HEK293 (cell line): ENCODE measurements around the gene PSMD2.

Experiments
- HOXD13 ChIP-seq: sonication (generic); formaldehyde crosslinking; IDR thresholded peaks from 2 replicates; pipeline ENCODE4 v1.8.0; 2022; ENCODE audit warnings: missing genetic modification reagents, borderline replicate concordance
- KLF1 ChIP-seq: fragments of 450-650 bp; formaldehyde crosslinking; IDR thresholded peaks from 2 replicates; pipeline ENCODE4 v1.5.1; 2016; ENCODE audit warnings: missing biosample characterization, missing genetic modification characterization
- MYNN ChIP-seq: fragments of 450-650 bp; formaldehyde crosslinking; IDR thresholded peaks from 2 replicates; pipeline ENCODE4 v1.5.1; 2016; ENCODE audit warnings: missing biosample characterization, missing genetic modification characterization, borderline replicate concordance
- RBAK ChIP-seq: fragments of 450-650 bp; formaldehyde crosslinking; IDR thresholded peaks from 2 replicates; pipeline ENCODE4 v1.5.1; 2016; ENCODE audit warnings: missing biosample characterization, missing genetic modification characterization
- ZBTB1 ChIP-seq: fragments of 450-650 bp; formaldehyde crosslinking; IDR thresholded peaks from 2 replicates; pipeline ENCODE4 v1.5.1; 2016; ENCODE audit warnings: missing biosample characterization, missing genetic modification characterization
- ZBTB21 ChIP-seq: fragments of 450-650 bp; formaldehyde crosslinking; IDR thresholded peaks from 2 replicates; pipeline ENCODE4 v1.5.1; 2017; ENCODE audit warnings: missing biosample characterization, missing genetic modification characterization
- ZBTB48 ChIP-seq: fragments of 450-650 bp; formaldehyde crosslinking; IDR thresholded peaks from 2 replicates; pipeline ENCODE4 v1.5.1; 2016; ENCODE audit warnings: missing biosample characterization, missing genetic modification characterization
- ZBTB7A ChIP-seq: fragments of 450-650 bp; formaldehyde crosslinking; IDR thresholded peaks from 2 replicates; pipeline ENCODE4 v1.5.1; 2016; ENCODE audit warnings: low read depth, missing biosample characterization, missing genetic modification characterization
- ZEB2 ChIP-seq: fragments of 450-650 bp; formaldehyde crosslinking; IDR thresholded peaks from 2 replicates; pipeline ENCODE4 v1.5.1; 2016; ENCODE audit warnings: missing biosample characterization, missing genetic modification characterization
- ZFP69B ChIP-seq: fragments of 450-650 bp; formaldehyde crosslinking; IDR thresholded peaks from 2 replicates; pipeline ENCODE4 v1.5.1; 2016; ENCODE audit warnings: missing biosample characterization, missing genetic modification characterization
- ZIC2 ChIP-seq: fragments of 450-650 bp; formaldehyde crosslinking; IDR thresholded peaks from 2 replicates; pipeline ENCODE4 v1.5.1; 2016; ENCODE audit warnings: missing biosample characterization, missing genetic modification characterization
- ZNF114 ChIP-seq: fragments of 450-650 bp; formaldehyde crosslinking; IDR thresholded peaks from 2 replicates; pipeline ENCODE4 v1.5.0; 2017; ENCODE audit warnings: missing biosample characterization, missing genetic modification characterization
- ZNF211 ChIP-seq: fragments of 450-650 bp; formaldehyde crosslinking; IDR thresholded peaks from 2 replicates; pipeline ENCODE4 v1.5.1; 2016; ENCODE audit warnings: low read depth, missing biosample characterization, missing genetic modification characterization
- ZNF214 ChIP-seq: fragments of 450-650 bp; formaldehyde crosslinking; IDR thresholded peaks from 2 replicates; pipeline ENCODE4 v1.5.1; 2017; ENCODE audit warnings: missing biosample characterization, mild to moderate bottlenecking, missing genetic modification characterization, borderline replicate concordance
- ZNF23 ChIP-seq: fragments of 450-650 bp; formaldehyde crosslinking; IDR thresholded peaks from 2 replicates; pipeline ENCODE4 v1.5.1; 2016; ENCODE audit warnings: missing biosample characterization, missing genetic modification characterization, borderline replicate concordance
- ZNF274 ChIP-seq, 2 experiments: fragments of 200-500 bp in 1 of 2; fragments of 450-650 bp in 1 of 2; sonication (Bioruptor generic) in 1 of 2; formaldehyde crosslinking in 1 of 2; IDR thresholded peaks; 2 replicates each; pipeline versions ENCODE4 v1.5.1 to v1.6.1; 2014 to 2016; ENCODE audit warnings: borderline replicate concordance in 1 of 2, inconsistent platforms in 1 of 2, low read length in 1 of 2, missing biosample characterization in 1 of 2, missing genetic modification characterization in 1 of 2
- ZNF529 ChIP-seq: fragments of 450-650 bp; formaldehyde crosslinking; IDR thresholded peaks from 2 replicates; pipeline ENCODE4 v1.5.1; 2017; ENCODE audit warnings: missing genetic modification characterization, missing biosample characterization; ENCODE audit not compliant: insufficient replicate concordance
- ZNF544 ChIP-seq: fragments of 450-650 bp; formaldehyde crosslinking; IDR thresholded peaks from 2 replicates; pipeline ENCODE4 v1.5.0; 2017; ENCODE audit warnings: missing biosample characterization, missing genetic modification characterization
- ZNF555 ChIP-seq: fragments of 450-650 bp; formaldehyde crosslinking; conservative IDR thresholded peaks from 2 replicates; pipeline ENCODE4 v1.5.1; 2017; ENCODE audit warnings: missing biosample characterization, mild to moderate bottlenecking, missing genetic modification characterization, inconsistent platforms
- ZNF560 ChIP-seq: fragments of 450-650 bp; formaldehyde crosslinking; IDR thresholded peaks from 2 replicates; pipeline ENCODE4 v1.5.1; 2017; ENCODE audit warnings: missing biosample characterization, missing genetic modification characterization, borderline replicate concordance
- ZNF585B ChIP-seq: fragments of 450-650 bp; formaldehyde crosslinking; IDR thresholded peaks from 2 replicates; pipeline ENCODE4 v1.5.1; 2016; ENCODE audit warnings: missing biosample characterization, missing genetic modification characterization
- ZNF621 ChIP-seq: fragments of 450-650 bp; formaldehyde crosslinking; IDR thresholded peaks from 2 replicates; pipeline ENCODE4 v1.5.1; 2017; ENCODE audit warnings: missing biosample characterization, missing genetic modification characterization
- ZNF660 ChIP-seq: fragments of 450-650 bp; IDR thresholded peaks from 2 replicates; pipeline ENCODE4 v1.5.1; 2018; ENCODE audit warnings: missing biosample characterization, mild to moderate bottlenecking, missing genetic modification characterization
- ZNF677 ChIP-seq: fragments of 450-650 bp; IDR thresholded peaks from 2 replicates; pipeline ENCODE4 v1.5.0; 2018; ENCODE audit warnings: missing biosample characterization, mild to moderate bottlenecking, missing genetic modification characterization, moderate library complexity
- ZNF776 ChIP-seq: fragments of 450-650 bp; formaldehyde crosslinking; IDR thresholded peaks from 2 replicates; pipeline ENCODE4 v1.5.0; 2017; ENCODE audit warnings: missing biosample characterization, missing genetic modification characterization, borderline replicate concordance
- ZNF777 ChIP-seq: fragments of 450-650 bp; formaldehyde crosslinking; IDR thresholded peaks from 2 replicates; pipeline ENCODE4 v1.5.1; 2017; ENCODE audit warnings: missing biosample characterization, missing genetic modification characterization, borderline replicate concordance
- ZNF785 ChIP-seq: fragments of 450-650 bp; formaldehyde crosslinking; IDR thresholded peaks from 2 replicates; pipeline ENCODE4 v1.5.1; 2016; ENCODE audit warnings: missing biosample characterization, missing genetic modification characterization
- ZSCAN30 ChIP-seq: fragments of 450-650 bp; IDR thresholded peaks from 2 replicates; pipeline ENCODE4 v1.5.1; 2018; ENCODE audit warnings: missing biosample characterization, mild to moderate bottlenecking, missing genetic modification characterization, moderate library complexity
- TF ChIP-seq, protein P1 (sequence below): fragments of 450-650 bp; formaldehyde crosslinking; IDR thresholded peaks from 2 replicates; pipeline ENCODE4 v1.5.1; 2016; ENCODE audit warnings: missing biosample characterization, missing genetic modification characterization
- TF ChIP-seq, protein P2 (sequence below): fragments of 450-650 bp; formaldehyde crosslinking; IDR thresholded peaks from 2 replicates; pipeline ENCODE4 v1.5.1; 2016; ENCODE audit warnings: missing biosample characterization, missing genetic modification characterization
- TF ChIP-seq, protein P3 (sequence below): fragments of 450-650 bp; formaldehyde crosslinking; IDR thresholded peaks from 2 replicates; pipeline ENCODE4 v1.5.1; 2016; ENCODE audit warnings: missing biosample characterization, missing genetic modification characterization
- TF ChIP-seq, protein P4 (sequence below): fragments of 450-650 bp; formaldehyde crosslinking; IDR thresholded peaks from 2 replicates; pipeline ENCODE4 v1.5.1; 2017; ENCODE audit warnings: missing biosample characterization, missing genetic modification characterization

The PSMD2 gene

DNA sequence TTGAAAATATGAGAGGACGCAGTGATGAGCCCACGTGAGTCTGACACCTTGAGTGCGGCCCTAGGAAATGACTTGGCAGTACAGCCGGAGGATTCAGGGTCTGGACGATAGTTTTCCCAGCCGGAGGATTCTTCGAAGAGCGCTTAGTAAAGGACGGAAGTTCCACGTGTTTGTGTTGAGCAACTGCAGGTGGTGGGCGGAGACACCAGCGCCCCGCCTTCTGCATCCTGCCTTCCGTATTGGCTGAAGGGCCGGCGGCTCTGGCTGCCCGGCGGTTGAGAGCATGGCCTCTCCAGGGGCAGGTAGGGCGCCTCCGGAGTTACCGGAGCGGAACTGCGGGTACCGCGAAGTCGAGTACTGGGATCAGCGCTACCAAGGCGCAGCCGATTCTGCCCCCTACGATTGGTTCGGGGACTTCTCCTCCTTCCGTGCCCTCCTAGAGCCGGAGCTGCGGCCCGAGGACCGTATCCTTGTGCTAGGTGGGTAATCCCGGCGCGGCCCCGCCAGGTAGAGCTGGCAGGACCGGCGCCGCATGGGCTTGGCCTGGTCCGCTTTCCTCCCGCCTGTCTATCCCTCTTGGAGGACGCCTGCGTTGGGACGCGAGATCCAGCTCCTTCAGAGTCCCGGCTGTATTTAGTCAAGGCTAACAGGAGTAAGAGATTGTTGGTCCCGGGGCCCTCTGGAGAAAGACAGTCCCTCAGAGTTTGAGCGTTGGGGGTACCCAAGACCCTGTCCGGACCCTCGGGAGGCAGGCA lies 49.5 kb upstream of the PSMD2 start, which contains the start of gene EEF1AKMT4 (continued):
- TF ChIP-seq ZBTB1 (tag by site-specific recombination) (no peak), ZNF555 (tag by site-specific recombination) (no peak), ZNF677 (tag by site-specific recombination) (no peak), ZNF777 (tag by site-specific recombination) (no peak), ZEB2 (tag by site-specific recombination) (peak; percentile 99), ZNF776 (tag by site-specific recombination) (no peak), ZBTB48 (tag by site-specific recombination) (peak; percentile 29; the same call in 1 of the 2 replicates), ZNF585B (no peak), ZIC2 (no peak), ZNF214 (tag by site-specific recombination) (no peak), ZNF211 (no peak), ZNF114 (tag by site-specific recombination) (no peak), RBAK (tag by site-specific recombination) (no peak), ZNF529 (tag by site-specific recombination) (no peak), ZBTB7A (no peak), KLF1 (tag by site-specific recombination) (no peak), MYNN (tag by site-specific recombination) (no peak), ZNF621 (tag by site-specific recombination) (no peak), ZNF23 (no peak), HOXD13 (CRISPR knock-in tag) (no peak), ZSCAN30 (no peak), ZNF785 (tag by site-specific recombination) (no peak), ZNF560 (tag by site-specific recombination) (no peak), ZFP69B (no peak), ZBTB21 (tag by site-specific recombination) (no peak), ZNF274 (IDR thresholded peaks at IDR 0.05; ENCODE audit: low read length) (no peak), ZNF274 (tag by site-specific recombination; IDR thresholded peaks at IDR 0.05; ENCODE audit: borderline replicate concordance) (no peak), ZNF544 (no peak), ZNF660 (tag by site-specific recombination) (peak; percentile 84)
- TF ChIP-seq, protein P1, sequence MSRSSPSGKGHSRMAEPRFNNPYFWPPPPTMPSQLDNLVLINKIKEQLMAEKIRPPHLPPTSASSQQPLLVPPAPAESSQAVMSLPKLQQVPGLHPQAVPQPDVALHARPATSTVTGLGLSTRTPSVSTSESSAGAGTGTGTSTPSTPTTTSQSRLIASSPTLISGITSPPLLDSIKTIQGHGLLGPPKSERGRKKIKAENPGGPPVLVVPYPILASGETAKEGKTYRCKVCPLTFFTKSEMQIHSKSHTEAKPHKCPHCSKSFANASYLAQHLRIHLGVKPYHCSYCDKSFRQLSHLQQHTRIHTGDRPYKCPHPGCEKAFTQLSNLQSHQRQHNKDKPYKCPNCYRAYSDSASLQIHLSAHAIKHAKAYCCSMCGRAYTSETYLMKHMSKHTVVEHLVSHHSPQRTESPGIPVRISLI (tag by site-specific recombination), result no peak
- TF ChIP-seq, protein P2, sequence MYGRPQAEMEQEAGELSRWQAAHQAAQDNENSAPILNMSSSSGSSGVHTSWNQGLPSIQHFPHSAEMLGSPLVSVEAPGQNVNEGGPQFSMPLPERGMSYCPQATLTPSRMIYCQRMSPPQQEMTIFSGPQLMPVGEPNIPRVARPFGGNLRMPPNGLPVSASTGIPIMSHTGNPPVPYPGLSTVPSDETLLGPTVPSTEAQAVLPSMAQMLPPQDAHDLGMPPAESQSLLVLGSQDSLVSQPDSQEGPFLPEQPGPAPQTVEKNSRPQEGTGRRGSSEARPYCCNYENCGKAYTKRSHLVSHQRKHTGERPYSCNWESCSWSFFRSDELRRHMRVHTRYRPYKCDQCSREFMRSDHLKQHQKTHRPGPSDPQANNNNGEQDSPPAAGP, result no peak
- TF ChIP-seq, protein P3, sequence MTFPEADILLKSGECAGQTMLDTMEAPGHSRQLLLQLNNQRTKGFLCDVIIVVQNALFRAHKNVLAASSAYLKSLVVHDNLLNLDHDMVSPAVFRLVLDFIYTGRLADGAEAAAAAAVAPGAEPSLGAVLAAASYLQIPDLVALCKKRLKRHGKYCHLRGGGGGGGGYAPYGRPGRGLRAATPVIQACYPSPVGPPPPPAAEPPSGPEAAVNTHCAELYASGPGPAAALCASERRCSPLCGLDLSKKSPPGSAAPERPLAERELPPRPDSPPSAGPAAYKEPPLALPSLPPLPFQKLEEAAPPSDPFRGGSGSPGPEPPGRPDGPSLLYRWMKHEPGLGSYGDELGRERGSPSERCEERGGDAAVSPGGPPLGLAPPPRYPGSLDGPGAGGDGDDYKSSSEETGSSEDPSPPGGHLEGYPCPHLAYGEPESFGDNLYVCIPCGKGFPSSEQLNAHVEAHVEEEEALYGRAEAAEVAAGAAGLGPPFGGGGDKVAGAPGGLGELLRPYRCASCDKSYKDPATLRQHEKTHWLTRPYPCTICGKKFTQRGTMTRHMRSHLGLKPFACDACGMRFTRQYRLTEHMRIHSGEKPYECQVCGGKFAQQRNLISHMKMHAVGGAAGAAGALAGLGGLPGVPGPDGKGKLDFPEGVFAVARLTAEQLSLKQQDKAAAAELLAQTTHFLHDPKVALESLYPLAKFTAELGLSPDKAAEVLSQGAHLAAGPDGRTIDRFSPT (tag by site-specific recombination), result peak; percentile 93
- TF ChIP-seq, protein P4, sequence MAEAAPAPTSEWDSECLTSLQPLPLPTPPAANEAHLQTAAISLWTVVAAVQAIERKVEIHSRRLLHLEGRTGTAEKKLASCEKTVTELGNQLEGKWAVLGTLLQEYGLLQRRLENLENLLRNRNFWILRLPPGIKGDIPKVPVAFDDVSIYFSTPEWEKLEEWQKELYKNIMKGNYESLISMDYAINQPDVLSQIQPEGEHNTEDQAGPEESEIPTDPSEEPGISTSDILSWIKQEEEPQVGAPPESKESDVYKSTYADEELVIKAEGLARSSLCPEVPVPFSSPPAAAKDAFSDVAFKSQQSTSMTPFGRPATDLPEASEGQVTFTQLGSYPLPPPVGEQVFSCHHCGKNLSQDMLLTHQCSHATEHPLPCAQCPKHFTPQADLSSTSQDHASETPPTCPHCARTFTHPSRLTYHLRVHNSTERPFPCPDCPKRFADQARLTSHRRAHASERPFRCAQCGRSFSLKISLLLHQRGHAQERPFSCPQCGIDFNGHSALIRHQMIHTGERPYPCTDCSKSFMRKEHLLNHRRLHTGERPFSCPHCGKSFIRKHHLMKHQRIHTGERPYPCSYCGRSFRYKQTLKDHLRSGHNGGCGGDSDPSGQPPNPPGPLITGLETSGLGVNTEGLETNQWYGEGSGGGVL (tag by site-specific recombination), result no peak
